HG02610 (cell line): Measurements from ENCODE around the gene KLHL30.

ENCODE experiments used
- ATAC-seq: cut with Tn5 transposase; IDR thresholded peaks from one replicate; pipeline ENCODE4 v1.9.1; 2021; ENCODE audit warnings: mild to moderate bottlenecking, moderate library complexity; ENCODE audit not compliant: unreplicated experiment

Gene KLHL30

DNA sequence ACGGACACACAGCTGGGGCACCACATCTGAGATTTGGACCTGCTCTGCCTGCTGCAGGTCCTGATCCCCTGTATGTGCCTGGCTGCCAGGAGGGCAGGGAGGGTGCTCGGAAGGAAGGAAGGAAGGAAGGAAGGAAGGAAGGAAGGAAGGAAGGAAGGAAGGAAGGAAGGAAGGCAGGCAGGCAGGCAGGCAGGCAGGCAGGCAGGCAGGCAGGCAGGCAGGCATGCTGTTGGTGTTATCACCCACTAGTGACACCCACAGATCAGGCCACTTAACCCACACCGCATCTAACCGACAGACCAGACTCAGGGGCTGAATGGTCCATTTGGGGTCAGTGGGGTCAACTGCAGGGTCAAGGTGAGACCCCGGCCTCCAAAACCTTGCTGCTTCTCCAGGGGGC is 5.8 kb downstream of the KLHL30 start:
- ATAC-seq: no peak

- ATAC-seq: no peak
These were observed 6.6 kb downstream of the KLHL30 start for GRCh38 chr2:238145046-238145445.

DNA sequence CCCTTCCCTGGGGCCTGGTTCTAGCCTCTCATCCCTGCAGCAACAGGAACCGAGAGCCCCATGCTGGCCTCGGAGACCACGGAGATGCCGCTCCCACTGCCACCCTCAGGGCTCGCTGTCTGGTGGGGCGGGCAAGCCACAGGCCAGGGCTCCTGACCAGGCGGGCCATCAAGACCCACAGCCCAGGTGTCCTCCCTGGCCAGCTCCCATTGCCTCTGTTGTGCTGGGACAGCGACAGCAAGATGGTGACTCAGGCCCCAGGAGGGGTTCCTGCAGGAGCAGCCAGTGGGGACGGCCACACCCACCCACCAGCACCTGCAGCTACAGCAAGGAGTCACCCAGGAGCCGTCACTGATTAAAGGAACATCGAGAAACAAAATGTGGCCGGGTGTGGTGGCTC is 7.4 kb downstream of the KLHL30 start:
- ATAC-seq: no peak

- no peak for ATAC-seq
These were observed 8.5 kb downstream of the KLHL30 start for GRCh38 chr2:238146884-238147544.

DNA sequence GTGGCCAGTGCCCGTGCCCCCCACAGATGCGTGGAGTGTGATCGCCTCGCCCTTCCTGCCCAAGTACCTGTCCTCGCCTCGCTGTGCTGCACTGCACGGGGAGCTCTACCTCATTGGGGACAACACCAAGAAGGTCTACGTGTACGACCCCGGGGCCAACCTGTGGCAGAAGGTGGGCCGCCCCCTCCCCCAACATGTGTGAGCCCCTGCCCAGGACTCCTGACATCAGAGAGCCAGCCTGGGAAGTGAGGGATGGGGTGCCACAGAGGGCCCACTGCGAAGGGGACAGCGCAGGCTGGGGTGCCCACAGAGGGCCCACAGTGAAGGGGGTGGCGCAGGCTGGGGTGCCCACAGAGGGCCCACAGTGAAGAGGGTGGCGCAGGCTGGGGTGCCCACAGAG is 10.5 kb downstream of the KLHL30 start:
- ATAC-seq: no peak

DNA sequence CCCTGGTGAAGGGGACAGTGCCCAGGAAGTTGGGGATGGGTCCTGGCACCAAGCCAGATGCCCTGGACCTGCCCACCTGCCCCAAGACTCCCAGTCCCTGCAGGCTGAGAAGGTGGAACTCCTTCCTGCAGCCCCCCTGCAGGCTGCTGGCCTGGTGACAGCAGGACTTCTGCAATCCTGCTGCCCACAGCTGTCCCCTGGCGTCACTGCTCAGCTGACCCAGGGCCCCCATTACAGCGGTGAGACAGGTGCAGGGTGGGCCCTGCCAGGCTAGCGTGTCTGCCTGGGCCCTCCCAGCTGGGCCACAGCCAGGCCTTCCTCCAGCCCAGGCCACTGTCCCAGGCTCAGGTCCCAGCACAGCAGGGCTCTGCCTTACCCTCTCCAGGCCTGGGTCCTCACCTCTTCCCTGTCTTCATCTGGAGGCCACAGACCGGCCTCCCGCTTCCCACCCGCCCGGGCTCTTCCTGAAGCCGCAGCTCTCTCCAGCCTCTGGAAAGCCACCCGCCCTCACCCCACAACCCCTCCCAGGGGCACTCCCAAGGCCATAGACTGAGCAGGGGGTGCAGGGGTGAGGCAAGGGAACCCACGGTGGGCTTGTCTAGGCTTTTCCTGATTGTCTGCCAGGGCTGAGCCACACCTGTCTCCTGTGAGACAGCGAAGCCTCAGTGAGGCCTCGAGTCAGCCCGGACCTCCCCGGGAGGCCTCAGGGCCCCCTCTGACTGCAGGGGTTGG is 11.5 kb downstream of the KLHL30 start:
- no peak for ATAC-seq

DNA sequence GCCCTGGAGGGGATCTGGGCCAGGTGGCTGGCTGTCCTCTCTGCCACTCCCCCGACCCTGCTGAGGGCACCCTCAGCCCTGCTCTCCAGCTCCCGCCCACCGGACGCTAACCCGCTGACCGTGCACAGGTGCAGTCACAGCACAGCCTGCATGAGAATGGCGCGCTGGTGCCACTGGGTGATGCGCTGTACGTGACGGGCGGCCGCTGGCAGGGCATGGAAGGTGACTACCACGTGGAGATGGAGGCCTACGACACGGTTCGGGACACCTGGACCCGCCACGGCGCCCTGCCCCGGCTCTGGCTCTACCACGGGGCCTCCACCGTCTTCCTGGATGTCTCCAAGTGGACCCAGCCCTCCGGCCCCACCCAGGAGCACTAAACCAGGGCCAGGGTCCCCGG is 12.2 kb downstream of the KLHL30 start:
- ATAC-seq: no peak

DNA sequence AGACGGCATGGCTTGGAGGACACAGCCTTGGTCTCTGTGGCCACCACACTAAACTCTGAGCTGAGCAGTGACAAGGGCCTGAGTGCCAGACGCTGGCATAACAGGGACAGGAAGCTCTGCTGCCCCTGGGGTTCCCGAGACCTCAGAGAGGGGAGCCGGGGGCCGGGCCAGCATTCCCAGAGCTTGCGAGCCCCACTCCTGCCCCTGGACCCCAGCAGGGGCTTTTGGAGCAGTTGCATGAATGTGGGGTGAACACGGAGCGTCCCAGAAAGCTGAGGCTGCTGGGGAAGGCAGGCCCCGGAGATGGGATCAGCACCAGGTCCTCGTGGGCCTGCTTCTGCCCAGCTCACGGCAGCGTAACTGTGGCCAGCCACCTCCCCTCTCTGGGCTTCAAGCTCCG is 12.7 kb downstream of the KLHL30 start:
- no peak for ATAC-seq

DNA sequence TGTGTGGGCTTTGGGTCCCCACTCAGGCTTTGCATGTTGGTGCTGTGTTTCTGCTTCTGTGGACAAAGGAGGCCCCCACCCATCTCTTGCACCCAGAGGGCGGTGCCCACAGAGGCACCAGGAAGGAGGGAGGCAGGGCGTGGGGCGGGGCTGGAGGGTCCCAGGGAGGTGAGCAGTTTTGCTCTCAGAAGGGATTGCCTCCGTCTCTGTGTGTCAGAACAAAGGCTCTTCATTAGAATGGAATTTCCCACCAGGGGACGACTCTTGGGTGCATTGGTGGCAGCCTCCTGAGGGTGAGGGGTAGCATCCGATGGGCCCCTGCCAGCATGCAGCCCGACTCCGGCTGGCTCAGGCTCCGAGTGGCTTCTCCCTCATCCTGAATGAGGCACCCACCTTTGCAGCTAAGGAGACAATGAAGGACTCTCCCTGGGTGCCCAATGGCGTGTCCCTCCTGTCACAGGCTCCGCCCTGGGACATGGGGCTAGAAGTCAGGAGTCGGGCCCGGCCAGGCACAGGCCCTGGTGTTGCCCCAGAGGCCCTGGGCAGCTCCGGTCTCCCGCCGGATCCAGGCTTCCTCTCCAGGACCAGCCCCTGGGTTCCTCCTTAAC is 13.3 kb downstream of the KLHL30 start:
- ATAC-seq: no peak

GRCh38 chr2:238152771-238153688 is 14.6 kb downstream of the KLHL30 start:
- ATAC-seq: no peak

DNA sequence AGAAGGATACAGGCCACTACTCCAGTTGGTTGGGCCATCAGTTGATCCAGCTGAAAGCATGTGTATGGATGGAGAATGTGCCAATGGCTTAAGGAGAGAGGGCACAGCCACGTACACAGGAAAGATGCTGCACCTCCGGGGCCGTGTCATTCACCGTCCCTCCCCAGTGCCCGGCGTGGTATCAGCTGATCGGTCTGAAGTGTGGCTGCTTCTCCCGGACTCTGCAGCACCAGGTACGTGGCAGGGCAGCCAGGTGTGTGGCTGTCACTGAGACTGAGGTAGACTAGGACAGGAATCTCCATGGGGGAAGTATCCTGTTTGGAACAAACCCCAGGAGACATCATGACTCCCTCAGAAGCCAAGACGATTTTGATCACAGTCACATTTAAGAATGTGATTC is 16.1 kb downstream of the KLHL30 start:
- no peak for ATAC-seq

DNA sequence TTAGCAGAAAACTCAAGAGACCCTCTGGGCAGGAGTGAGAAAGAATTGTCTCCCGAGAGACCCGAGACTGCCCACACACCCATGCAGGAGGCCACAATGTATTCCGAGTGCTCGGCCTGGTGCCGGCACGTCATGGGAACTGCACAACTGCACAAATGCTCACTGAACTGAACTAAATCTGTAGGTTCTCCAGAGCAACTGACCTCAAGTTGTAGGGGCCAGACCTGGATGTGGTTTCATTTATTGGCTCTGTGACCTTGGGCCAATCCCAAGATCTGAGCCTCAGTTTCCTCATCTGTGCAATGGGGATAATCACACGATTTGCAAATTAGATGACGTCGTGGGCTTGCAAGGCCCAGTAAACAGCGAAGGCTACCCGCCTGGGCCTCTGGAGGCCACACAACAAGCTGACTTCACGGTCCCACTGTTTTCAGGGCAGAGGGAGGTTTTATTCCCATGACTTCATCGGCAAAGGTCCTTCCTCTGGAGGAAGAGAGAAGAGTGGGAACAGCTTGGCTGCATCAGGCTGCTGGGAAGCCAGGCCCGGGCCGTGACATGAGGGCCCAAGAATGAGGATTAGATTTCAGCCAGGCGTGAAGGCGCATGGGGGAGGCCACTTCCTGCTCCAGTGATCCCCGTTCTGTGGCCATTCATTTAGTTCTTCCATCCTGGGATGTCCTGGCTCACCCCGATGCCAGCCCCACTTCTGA is 16.7 kb downstream of the KLHL30 start:
- ATAC-seq: no peak

DNA sequence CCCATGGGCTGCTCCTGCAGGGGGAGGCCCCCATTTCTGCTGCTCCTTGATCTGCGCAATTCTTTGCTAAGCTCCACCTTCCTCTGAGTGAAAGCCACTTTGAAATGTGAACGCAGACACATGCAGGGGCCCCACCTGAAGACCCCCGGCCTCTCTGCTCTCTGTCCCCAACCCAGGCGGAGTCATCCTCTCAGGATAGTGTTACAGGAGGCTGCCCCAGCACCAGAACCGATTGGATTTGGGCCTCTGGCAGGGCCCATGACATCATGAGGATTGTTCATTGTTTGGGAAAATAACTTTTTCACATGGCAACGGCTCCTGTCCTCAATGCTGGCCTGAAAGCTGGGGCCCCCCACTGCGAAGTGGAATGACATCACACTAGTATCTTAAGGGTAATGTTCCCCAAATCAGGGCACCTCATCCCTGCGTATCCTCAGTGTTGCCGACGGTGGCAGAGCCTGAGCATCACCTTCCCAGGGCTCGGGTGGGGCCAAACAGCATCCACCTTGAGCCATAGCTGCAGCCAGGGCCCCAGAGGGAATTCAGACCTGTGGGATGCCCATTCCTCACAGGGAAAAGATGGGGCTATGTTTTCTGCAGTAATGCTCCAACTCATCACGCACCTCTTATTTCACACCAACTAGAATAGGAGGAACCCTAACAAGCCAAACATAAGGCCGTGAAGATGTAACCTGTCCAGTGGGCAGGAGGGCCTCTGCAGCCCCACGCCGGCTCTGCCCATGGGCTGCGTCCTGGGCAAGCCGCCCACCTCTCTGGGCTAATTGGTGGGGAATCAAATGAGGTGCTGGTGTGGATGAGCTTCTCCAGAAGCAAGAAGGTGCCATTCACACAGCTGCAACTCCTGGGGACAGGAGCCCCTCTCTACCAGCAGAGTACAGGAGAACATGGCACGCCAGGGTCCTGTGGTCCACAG is 17.6 kb downstream of the KLHL30 start:
- no peak for ATAC-seq

GRCh38 chr2:238157506-238158017 is 19.1 kb downstream of the KLHL30 start:
- no peak for ATAC-seq

- no peak for ATAC-seq
These were observed 19.6 kb downstream of the KLHL30 start for GRCh38 chr2:238158018-238158508.

DNA sequence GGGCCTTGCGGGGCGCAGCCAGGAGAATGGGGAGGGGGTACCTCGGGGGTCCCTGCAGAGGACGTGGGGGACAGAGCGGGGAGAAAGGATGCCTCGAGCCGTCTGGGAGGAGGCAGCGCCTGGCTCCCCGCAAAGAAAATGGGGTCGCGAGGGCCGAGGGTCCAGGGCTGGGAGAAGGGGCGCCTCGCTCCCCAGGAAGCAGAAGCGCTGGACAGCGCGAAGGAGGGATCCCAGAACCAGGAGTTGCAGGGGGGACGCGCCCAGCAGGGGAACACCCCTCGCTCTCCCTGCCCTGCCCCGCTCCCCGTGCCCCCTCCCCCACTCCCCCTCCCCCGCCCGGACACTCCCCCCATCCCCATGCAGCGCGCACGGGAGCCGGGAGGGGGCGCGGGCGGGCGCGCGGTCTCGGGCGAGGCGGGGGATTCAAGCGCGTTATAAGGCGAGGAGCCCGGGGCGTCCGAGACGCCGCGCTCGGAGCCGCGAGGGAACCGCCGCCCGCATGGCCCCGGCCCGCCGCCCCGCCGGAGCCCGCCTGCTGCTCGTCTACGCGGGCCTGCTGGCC is 20.1 kb downstream of the KLHL30 start, which contains the start of gene ERFE:
Gene ERFE (plus strand): TSS at position 462 of the 562 bp plus-strand sequence. CDS start 38 bp downstream, at position 500.
- no peak for ATAC-seq

GRCh38 chr2:238159071-238159539 is 20.6 kb downstream of the KLHL30 start:
- ATAC-seq: no peak

GRCh38 chr2:238159661-238160205 is 21.3 kb downstream of the KLHL30 start:
- ATAC-seq: no peak
